MM.1S (cell line): ENCODE data around the gene MAP3K20.

Experiments used
- CTCF ChIP-seq: fragments of 300-600 bp; sonication (generic); IDR thresholded peaks from 2 replicates; pipeline ENCODE4 v1.5.1; 2016; ENCODE audit warnings: antibody characterized with exemption, low read length, mixed read lengths
- EZH2 ChIP-seq: fragments of 300-600 bp; sonication (generic); optimal IDR thresholded peaks from 2 replicates; pipeline ENCODE3; 2017; ENCODE audit warnings: low read depth, mild to moderate bottlenecking, antibody characterized with exemption, low read length, mixed read lengths

GRCh38 chr2:173059292-173059691 lies 16.4 kb upstream of the MAP3K20 start:
- TF ChIP-seq CTCF = no peak
- no peak for TF ChIP-seq EZH2
